RCC 7860 (cell line): ENCODE results near the gene GPR132.
"Not testable (repeated sequence)": the region's sequence is repeated elsewhere in the genome, so short reads cannot be mapped to it uniquely, and the experiment has no call there.

ENCODE experiments used
- DNase-seq: peaks from one replicate; pipeline ENCODE4 v3.0.0-alpha.2; 2015; ENCODE audit warnings: low spot score
- FAIRE-seq: peaks from 2 replicates; lab custom pipeline; 2012; peaks lifted over from hg19 to GRCh38; lab: Jason Lieb, UNC

Gene GPR132

DNA sequence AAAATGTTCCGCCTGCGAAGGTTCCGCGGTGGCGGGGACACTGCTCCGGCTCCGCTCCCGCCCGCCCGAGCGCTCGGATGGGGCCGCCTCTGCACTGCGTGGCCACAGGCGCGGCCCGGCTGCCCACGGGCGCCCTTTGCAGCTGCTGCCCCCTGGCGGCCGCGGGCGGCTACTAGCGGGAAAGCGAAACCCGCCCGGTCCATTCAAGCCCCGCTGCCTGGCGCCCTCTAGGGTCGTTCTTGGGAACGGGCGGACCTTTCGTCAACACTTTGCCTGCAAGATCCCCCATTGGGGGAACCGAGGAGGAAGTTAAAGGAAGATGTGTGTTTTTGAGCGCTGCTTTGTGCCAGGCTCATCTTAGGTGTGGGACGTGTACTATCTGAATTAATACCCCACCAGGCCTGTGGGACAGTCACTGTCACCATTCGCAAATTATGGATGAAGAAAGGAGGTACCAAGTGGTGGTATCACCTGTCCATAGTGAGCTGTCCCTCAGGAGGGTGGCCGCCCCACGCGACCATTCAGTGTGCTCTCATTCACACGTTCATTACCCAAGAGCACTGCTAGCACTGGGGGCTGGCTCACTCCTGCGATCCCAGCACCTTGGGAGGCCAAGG lies 19.4 kb downstream of the GPR132 start:
- DNase-seq (peak; percentile 39), FAIRE-seq (no peak)

DNA sequence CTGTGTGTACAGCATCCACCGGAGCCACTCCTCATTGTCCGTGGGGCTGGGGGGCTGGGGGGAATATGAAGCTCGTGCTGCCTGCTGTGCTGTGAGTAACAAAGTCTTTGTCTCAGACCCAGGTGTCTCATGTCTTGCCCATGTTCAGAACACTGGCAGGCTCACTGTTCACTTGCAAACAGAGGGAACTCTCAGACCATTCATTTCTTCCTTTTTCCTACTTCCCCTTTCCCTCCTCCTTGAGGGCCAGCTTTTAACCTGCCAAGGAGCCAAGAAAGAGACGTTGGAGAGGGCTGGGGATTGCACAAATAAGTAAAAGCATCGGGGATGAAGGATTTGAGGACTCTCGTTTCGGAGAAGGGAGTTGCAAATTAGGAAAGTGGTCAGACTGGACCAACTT lies 21.6 kb downstream of the GPR132 start:
- DNase-seq, result no peak

DNA sequence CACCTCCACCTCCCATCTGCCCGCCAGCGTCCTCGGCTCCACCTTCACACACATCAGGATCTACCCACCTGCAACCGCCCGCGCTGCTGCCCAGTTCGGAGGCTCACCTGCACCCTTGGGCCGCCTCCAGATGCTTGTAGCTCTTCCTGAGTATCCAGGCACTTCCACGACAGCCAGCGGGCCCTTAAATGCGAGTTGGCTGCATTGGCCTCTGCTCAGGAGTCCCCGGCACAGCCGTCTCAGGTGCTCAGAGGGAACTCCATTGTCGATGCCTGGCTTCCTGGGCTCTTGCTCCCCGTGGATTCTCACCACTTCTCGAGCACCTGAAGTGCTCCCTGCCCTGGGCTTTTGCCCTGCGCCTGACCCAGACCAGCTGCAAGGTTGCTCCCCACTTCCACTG lies 22.4 kb downstream of the GPR132 start:
- DNase-seq, result no peak
- no peak for FAIRE-seq

More for the DNA sequence above, 21.6 kb downstream of the GPR132 start:
- no peak for FAIRE-seq

DNA sequence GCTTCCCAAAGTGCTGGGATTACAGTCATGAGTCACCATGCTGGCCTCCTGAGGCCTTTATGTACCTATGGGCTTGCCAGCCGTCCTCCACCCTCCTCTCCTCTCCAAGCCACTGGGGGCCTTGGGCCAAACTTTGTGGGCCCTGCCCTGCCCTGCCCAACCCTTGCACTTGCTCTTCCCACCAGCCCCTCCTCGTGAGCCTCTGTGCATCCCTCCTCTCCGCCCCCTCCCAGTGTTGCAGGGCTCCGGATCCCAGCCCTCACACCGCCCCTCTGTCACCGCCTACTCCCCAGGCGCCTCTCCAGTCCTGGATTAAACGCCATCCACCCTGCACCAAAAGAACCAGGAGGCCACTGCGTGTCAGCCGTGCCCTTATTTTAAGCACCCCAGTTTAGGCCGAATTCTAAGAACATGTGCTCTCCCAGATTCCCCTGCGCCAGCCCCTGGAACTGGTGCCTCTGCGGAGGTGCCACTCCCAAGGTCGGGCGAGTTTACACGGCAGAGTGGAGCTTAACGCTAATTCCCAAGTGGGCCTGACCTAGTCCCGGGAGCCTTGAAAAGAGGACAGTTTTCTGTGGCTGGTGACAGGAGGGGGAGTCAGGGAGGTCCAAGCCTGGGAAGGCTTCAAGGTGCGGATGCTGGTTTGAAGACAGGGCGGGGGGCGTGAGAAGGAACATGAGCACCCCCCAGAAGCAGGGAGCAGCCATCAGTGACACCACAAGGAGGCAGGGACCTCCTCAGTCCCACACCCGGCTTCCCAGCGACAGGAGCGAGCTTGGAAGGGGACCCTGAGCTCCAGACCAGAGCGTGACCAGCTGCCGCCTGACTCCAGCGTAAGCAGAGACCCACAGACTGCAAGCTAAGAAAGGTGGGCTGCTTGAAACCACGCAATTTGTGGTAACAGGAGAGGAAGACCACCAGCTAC lies 23.1 kb downstream of the GPR132 start:
- DNase-seq (no peak), FAIRE-seq (no peak)

DNA sequence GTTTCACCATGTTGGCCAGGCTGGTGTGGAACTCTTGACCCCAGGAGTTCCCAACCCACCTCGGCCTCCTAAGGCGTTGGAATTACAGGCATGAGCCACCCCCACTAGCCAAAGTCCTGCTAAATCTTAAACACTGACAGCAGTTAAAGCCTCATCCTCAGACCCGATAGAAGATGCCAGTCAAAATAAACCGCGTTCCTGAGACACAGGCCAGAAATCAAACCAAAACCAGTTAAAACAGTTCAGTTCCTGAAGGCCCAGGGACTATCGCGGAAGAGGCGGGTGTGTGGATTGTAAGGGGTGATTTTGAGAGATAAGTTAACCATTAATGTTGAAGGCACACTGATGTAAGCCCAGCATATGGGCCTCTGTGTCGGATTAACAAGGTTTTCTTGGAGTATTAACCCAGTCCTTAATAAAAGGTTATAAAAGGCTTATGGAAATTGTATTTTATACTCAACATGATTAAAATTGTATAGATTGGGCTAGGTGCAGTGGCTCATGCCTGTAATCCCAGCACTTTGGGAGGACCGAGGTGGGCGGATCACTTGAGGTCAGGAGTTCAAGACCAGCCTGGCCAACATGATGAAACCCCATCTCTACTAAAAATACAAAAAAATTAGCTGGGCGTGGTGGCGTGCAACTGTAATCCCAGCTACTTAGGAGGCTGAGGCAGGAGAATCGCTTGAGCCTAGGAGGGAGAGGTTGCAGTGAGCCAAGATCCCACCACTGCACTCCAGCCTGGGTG lies 25.6 kb downstream of the GPR132 start:
- DNase-seq (no peak), FAIRE-seq (no peak)

DNA sequence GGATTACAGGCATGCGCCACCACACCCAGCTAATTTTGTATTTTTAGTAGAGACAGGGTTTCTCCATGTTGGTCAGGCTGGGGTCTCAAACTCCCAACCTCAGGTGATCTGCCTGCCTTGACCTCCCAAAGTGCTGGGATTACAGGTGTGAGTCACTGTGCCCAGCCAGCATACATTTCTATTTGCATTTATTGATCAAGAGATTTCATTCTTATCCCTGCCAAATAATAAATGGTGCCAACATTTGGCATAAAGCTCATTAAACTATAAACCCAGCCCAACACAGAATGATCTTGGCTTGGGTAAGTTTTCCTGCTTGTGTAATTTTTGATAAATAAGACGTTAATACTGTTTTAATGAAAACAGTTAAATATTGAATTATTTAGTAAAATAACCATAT lies 29.6 kb downstream of the GPR132 start:
- FAIRE-seq, DNase-seq: not testable (repeated sequence)

DNA sequence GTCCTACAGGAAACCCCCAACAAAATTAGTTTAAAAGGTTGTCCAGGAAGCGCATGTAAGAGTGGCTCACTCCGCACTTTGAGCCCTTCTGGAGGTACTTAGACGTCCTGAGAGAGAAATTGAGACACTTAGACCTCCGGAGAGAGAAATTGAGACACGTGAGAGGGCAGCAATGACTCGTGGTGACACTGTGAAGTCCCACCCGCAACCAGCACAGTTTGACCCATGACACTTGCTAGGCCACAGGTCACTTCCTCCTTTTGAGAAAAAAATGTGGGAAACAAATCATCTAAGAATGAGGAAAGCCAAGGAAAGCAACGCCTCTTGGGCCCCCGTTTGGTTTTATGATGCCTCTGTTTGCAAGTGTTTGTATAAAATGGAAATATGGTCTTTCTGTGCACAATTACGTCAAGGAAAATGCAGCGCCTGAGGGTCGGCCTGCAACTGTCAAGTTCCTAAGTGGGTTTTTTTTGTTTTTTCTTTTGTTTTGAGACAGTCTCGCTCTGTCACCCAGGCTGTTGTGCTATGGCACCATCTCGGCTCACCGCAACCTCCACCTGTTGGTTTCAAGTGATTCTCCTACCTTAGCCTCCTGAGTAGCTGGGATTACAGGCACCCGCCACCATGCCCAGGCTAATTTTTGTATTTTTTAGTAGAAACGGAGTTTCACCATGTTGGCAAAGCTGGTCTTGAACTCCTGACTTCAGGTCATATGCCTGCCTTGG lies 30.8 kb downstream of the GPR132 start:
- no peak for FAIRE-seq
- no peak for DNase-seq

DNA sequence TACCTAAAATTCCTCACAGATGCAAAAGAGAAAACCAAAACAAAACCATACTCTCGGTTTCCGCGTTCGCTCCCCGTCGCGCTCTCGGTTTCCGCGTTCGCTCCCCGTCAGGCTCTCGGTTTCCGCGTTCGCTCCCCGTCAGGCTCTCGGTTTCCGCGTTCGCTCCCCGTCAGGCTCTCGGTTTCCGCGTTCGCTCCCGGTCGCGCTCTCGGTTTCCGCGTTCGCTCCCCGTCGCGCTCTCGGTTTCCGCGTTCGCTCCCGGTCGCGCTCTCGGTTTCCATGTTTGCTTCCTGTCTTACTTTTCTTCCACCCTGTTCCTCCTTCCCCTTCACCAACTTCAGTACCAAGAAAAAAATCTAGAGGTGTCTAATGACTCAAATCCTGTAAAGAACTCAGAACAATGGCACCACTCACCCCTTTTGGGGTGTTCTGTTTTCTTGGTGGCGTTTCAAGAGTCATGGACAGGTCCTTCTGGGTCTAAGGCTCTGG lies 31.8 kb downstream of the GPR132 start:
- FAIRE-seq, DNase-seq: not testable (repeated sequence)

DNA sequence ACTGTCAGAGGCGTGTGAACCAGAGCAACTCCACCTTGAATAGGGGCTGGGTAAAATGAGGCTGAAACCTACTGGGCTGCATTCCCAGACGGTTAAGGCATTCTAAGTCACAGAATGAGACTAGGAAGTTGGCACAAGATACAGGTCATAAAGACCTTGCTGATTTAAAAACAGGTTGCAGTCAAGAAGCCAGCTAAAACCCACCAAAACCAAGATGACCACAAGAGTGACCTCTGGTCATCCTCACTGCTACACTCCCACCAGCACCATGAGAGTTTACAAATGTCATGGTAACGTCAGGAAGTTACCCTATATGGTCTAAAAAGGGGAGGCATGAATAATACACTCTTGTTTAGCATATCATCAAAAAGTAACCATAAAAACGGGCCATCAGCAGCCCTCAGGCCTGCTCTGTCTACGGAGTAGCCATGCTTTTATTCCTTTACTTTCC lies 32.8 kb downstream of the GPR132 start:
- DNase-seq (peak; percentile 89), FAIRE-seq (peak; percentile 89)

DNA sequence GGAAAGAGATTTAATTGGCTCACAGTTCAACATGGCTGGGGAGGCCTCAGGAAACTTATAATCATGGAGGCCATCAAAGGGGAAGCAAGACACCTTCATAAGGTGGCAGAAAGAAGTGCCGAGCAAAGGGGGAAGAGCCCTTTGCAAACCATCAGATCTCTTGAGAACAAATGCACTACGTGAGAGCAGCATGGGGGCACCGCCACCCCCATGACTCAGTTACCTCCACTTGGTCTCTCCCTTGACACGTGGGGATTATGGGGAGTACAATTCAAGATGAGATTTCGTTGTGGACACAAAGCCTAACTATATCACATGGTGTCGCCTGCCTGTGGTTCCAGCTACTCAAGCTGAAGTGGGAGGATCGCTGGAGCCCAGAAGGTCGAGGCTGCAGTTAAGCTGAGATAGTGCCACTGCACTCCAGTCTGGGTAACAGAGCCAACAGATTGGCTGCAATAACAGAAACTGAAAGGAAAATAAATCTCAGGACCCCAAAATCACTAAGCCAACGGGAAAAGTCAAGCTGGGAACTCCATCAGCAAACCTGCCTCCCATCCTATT lies 34.3 kb downstream of the GPR132 start:
- FAIRE-seq, result no peak
- no peak for DNase-seq

DNA sequence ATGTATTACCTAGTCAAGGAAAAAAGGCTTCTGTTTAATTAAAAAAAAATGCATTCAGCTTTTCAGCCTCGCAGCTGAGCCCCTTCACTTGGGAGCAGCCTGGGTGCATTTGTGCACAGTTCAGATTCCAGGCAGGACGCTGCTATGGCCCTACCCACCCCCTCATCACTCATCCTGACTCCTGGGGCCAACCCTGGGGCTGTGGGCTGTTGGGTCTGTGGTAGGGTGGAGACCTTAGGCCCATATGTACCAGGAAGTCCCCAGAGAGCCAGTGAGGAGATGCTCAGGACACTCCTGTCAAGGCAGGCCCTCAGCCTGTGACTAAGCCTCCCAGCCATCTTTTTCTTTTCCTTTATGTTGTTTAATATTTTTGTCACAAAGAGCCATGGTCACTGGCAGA lies 35.0 kb downstream of the GPR132 start:
- DNase-seq (no peak), FAIRE-seq (no peak)

DNA sequence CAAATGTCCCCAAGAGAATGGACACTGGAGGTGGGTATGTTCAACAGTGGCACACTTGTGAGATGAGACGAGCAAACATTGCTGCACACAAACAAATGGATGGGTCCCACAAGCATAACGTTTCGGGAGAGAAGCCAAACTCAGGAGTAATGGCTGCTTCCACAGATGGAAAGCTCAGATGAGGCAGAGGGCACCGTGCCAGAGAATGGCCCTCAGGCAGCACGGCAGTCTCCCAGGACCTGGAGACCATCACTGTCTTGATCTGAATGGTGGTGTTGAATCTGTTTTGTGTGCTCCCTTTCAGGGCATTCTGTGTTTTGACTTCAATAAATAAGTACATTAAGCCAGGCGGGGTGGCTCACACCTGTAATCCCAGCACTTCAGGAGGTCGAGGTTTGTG lies 35.8 kb downstream of the GPR132 start:
- DNase-seq (no peak), FAIRE-seq (no peak)

DNA sequence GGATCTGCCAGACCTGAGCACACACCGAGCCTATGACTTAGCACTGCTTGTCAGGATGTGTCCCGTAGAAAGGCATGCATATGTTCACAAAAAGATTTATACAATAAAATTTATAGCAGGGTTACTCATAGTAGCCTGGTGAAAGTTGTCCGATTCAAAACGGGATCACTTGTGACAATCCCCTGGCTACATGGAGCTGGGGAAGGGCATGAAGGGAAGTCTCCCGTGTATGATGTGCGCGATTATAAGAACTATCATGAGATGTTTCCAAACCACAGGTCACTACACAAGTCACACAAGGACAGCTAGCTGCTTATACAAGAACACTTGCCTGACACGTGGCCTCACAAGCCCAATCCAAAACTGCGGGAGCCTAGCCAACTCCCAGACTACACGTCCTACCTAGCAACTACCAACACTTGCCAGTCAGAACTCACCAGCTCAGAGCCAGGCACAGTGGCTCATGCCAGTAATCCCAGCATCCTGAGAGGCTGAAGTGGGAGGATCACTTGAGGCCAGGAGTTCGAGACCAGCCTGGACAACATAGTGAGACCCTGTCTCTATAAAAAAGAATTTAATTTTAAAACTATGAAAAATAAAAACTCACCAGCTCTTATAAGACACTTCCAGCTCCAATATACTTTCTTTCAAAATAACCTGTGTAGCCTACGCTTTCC lies 36.8 kb downstream of the GPR132 start:
- no peak for FAIRE-seq
- DNase-seq, result no peak

DNA sequence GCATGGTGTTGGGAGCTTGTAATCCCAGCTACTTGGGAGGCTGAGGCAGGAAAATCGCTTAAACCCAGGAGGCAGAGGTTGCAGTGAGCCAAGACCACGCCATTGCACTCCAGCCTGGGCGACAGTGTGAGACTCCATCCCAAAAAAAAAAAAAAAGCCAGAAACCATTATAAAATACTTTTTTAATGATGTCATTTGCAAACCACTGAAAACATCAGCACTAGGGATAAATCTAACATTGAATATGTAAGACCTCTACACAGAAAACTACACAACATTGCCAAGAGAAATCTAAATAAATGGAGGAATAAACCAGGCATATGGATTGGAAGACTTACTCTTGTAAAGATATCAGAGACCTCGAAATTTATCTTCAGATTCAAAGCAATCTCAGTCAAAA lies 37.5 kb downstream of the GPR132 start:
- not testable (repeated sequence) for DNase-seq, FAIRE-seq

DNA sequence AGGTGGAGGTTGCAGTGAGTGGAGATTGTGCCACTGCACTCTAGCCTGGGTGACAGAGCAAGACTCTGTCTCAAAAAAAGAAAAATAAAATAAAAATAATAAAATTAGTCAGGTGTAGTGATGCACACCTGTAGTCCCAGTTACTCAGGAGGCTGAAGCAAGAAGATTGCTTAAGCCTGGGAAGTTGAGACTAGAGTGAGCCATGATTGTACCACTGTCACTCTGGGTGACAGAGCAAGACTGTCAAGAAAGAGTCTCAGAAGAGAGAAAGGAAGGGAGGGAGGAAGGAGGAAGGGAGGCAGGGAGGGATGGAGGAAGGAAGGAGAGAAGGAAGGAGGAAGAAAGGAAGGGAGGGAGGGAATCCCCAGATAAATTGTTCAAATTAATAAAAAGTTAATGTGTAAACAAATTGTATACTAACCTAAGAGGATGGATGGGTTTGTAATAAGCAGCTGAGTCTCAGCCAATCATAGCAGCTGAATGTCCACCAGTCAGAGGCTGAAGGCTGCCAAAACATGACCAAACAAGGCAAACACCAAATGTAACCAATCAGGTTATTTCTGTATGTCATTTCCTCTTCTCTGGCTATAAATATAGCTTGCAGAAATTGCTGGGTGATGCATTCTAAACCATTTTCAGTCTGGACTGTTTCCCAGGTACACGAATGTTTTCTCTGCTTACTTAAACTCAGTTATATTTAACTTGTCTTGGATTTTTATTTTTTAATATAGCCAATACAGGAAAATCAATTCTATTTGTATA lies 38.2 kb downstream of the GPR132 start:
- no peak for FAIRE-seq
- no peak for DNase-seq

DNA sequence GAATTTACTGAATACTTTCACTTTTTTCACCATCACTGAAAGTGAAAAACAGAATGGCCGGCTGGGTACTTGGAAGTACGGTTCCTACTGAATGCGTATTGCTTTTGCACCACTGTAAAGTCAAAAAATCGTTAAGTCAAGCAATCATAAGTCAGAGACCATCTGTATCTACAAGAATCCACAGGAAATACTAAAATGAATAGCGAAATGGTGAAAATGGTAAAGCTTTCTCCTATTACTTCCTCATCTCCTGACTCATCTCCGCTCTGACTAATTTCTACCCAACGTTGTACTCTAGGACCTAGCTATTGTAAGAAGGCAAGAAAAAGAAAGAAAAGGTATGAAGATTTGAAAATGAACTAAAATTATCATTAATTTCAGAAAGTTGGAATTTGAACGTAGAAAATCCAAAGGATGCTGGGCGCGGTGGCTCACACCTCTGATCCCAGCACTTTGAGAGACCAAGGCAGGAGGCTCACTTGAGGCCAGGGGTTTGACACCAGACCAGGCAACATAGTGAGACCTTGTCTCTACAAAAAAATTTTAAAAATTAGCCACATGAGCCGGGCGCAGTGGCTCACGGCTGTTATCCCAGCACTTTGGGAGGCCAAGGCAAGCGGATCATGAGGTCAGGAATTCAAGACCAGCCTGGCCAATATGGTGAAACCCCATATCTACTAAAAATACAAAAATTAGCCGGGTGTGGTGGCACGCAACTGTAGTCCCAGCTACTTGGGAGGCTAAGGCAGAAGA lies 39.0 kb downstream of the GPR132 start:
- FAIRE-seq (peak; percentile 30), DNase-seq (peak; percentile 42)

DNA sequence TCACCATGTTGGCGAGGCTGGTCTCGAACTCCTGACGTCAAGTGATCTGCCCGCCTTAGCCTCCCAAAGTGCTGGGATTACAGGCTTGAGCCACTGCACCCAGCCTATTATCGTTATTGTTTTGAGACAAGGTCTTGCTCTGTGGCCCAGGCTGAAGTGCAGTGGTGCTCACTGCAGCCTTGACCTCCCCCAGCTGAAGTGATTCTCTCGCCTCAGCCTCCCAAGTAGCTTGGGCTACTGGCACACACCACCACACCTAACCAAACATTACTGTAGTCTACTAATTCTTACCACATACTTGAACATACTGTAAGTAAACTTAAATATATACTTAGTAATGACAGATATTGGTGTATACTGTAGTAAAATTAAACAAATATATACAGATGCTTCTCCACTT lies 39.8 kb downstream of the GPR132 start:
- FAIRE-seq (no peak), DNase-seq (no peak)

DNA sequence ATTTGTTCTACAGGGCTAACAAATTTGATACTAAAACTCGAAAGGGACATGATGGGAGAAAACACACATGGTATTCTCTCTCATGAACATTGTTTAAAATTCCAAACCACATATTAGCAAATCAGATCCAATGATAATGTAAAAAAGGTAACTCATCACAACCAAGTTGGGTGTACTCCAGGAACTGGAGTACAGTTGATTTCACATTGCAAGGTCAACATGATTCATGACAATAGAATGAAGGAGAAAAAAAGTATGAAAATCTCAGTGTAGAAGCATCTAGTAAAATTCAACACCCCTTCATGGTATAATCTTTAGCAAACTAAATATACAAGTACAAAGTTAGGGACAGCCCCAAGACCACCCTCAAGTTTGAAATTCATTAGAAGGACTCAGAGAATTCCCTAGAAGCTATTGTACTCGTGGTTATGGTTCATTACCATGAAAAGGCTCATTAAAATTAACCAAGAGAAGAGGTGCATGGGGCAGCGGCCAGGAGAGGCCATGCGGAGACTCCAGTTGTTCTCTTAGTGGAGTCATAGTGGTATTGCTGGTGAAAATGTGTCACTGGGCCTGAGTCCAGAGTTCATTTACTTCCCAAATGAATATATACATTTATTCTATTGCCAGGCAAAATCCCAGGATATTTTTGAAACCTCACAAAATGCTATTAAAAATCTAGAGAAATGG lies 41.3 kb downstream of the GPR132 start:
- DNase-seq (peak; percentile 72), FAIRE-seq (peak; percentile 83)
